Upper lobe of left lung (tissue), 6 donors: ENCODE results near the gene OR2T27. TPM values are rescaled to one million over a fixed set of nuclear protein-coding genes. Genes with fewer than 3 reads are reported as not detected.
"Not testable (repeated sequence)": the region's sequence is repeated elsewhere in the genome, so short reads cannot be mapped to it uniquely, and the experiment has no call there.

Experiments
- ATAC-seq, 2 donors: fragments of 200-7000 bp; cut with Tn5 transposase; one replicate each; pipeline ENCODE4 v1.9.1; 2022; ENCODE audit warnings: mild to moderate bottlenecking in 2 of 2, moderate library complexity in 2 of 2; ENCODE audit not compliant: low FRiP score in 2 of 2
- DNase-seq, 2 donors: peaks; one replicate each; pipeline ENCODE4 v3.0.0-alpha.2; 2019 to 2020
- H3K27ac ChIP-seq, 4 donors: fragments of 200-600 bp; sonication (generic); one replicate each; pipeline ENCODE4 v1.5.1; 2016 to 2019
- H3K27me3 ChIP-seq, 4 donors: fragments of 200-600 bp; sonication (generic); one replicate each; pipeline ENCODE4 v1.5.1; 2017 to 2019
- H3K36me3 ChIP-seq, 4 donors: fragments of 200-600 bp; sonication (generic); one replicate each; pipeline ENCODE4 v1.5.1; 2016 to 2019
- H3K4me1 ChIP-seq, 4 donors: fragments of 200-600 bp; sonication (generic); one replicate each; pipeline ENCODE4 v1.5.1; 2018 to 2019
- H3K4me3 ChIP-seq, 4 donors: fragments of 200-600 bp; sonication (generic); one replicate each; pipeline ENCODE4 v1.5.1; 2017 to 2019; ENCODE audit warnings: mild to moderate bottlenecking in 2 of 4, moderate library complexity in 1 of 4
- H3K9me3 ChIP-seq, 4 donors: fragments of 200-600 bp; sonication (generic); one replicate each; pipeline ENCODE4 v1.5.1; 2018 to 2019
- CTCF ChIP-seq, 6 experiments: fragments of 450-650 bp in 4 of 6; fragments of 200-600 bp in 2 of 6; sonication (generic) in 2 of 6; IDR thresholded peaks; one replicate each; pipeline ENCODE4 v1.5.1; 2016 to 2019; ENCODE audit warnings: antibody characterized with exemption in 6 of 6
- EP300 ChIP-seq, 4 donors: sonication (generic); formaldehyde crosslinking; IDR thresholded peaks; one replicate each; pipeline ENCODE4 v1.5.1; 2017; ENCODE audit warnings: antibody characterized with exemption in 4 of 4, control low read depth in 2 of 4
- POLR2A ChIP-seq, 4 donors: fragments of 450-650 bp; IDR thresholded peaks; one replicate each; pipeline ENCODE4 v1.5.1; 2016 to 2017; ENCODE audit warnings: antibody characterized with exemption in 4 of 4, mild to moderate bottlenecking in 2 of 4
- POLR2AphosphoS5 ChIP-seq, 2 donors: sonication (generic); formaldehyde crosslinking; IDR thresholded peaks; one replicate each; pipeline ENCODE4 v1.5.1; 2017; ENCODE audit warnings: antibody characterized with exemption in 2 of 2
- WGBS, 2 donors: methylation state at CpG; one replicate each; pipeline ENCODE4 v1.1.5; 2017 to 2018; 5-methylcytosine and 5-hydroxymethylcytosine counted together
- total RNA-seq, 6 donors: library from RNA; depleted of rRNA in 4 of 6; stranded (reverse); fragments of >200 nt in 4 of 6; gene quantifications; one replicate each; pipeline versions ENCODE4 v1.1.0 to v1.2.1, GENCODE V29; 2016 to 2021
- donor health status: DM: no; HTN: no; CAD: no; lungs with moderate emphysema.
- donor health status: DM: no; HTN: yes; CAD: no; lungs with severe emphysema.

Gene OR2T27
- total RNA-seq = not detected

- not testable (repeated sequence) for H3K27ac ChIP-seq, H3K9me3 ChIP-seq, H3K4me3 ChIP-seq, H3K36me3 ChIP-seq, DNase-seq, ATAC-seq, H3K27me3 ChIP-seq, H3K4me1 ChIP-seq
- WGBS, 2 donors = 80 to 100% methylated on average over 1 of the region's 3 CpGs
These were observed at the start of gene OR2T27 for GRCh38 chr1:248655354-248655753. OR2T27 (minus strand) TSS chr1:248655528; CDS start chr1:248650884, 4,644 bp downstream.

GRCh38 chr1:248704606-248705005, 49.3 kb upstream of the OR2T27 start:
- Histone ChIP-seq H3K9me3 (no peaks in the 10 kb centered on the region), H3K4me1 (no peaks in the 10 kb centered on the region), H3K27me3 (no peaks in the 10 kb centered on the region), H3K36me3 (no peaks in the 10 kb centered on the region), H3K27ac (no peak overlapping the region), H3K4me3 (no peak overlapping the region)
- ATAC-seq (no peak), DNase-seq (no peak)
- WGBS, 2 donors = 61 to 80% methylated on average over 1 to 2 of the region's 2 CpGs
- TF ChIP-seq POLR2A (IDR thresholded peaks at IDR 0.05) (no peak), CTCF (IDR thresholded peaks at IDR 0.05) (no peak), POLR2AphosphoS5 (IDR thresholded peaks at IDR 0.05) (no peak), EP300 (IDR thresholded peaks at IDR 0.05) (no peak)

GRCh38 chr1:248703674-248704073, 48.3 kb upstream of the OR2T27 start:
- no peaks in the 10 kb centered on the region for H3K9me3 ChIP-seq
- H3K36me3 ChIP-seq = no peaks in the 10 kb centered on the region
- TF ChIP-seq EP300 (IDR thresholded peaks at IDR 0.05) (no peak), POLR2AphosphoS5 (IDR thresholded peaks at IDR 0.05) (no peak), CTCF (IDR thresholded peaks at IDR 0.05) (no peak), POLR2A (IDR thresholded peaks at IDR 0.05) (no peak)
- H3K27me3 ChIP-seq = no peaks in the 10 kb centered on the region
- DNase-seq (no peak), ATAC-seq (no peak)
- H3K4me3 ChIP-seq = no peak overlapping the region
- H3K27ac ChIP-seq = no peak overlapping the region
- no peaks in the 10 kb centered on the region for H3K4me1 ChIP-seq
- WGBS, 2 donors = 81 to 84% methylated on average over 2 of the region's 2 CpGs

- H3K4me1 ChIP-seq = no peaks in the 10 kb centered on the region
- no peak for DNase-seq
- H3K4me3 ChIP-seq = no peak within 1 kb of the TSS
- no peak within 1 kb of the TSS for H3K27ac ChIP-seq
- no peak for TF ChIP-seq POLR2A (IDR thresholded peaks at IDR 0.05)
- no peak for TF ChIP-seq POLR2AphosphoS5 (IDR thresholded peaks at IDR 0.05)
- no peak for TF ChIP-seq CTCF (IDR thresholded peaks at IDR 0.05)
- TF ChIP-seq EP300 (IDR thresholded peaks at IDR 0.05) = no peak
- ATAC-seq = no peak
- no peaks in the 10 kb centered on the region for H3K27me3 ChIP-seq
- no peaks in the 10 kb centered on the region for H3K36me3 ChIP-seq
- WGBS, 2 donors = 33 to 71% methylated on average over 1 of the region's 1 CpG
- no peaks in the 10 kb centered on the region for H3K9me3 ChIP-seq
These were observed 47.4 kb upstream of the OR2T27 start, which contains the start of gene OR14I1 for GRCh38 chr1:248702714-248703113. OR14I1 (minus strand) TSS chr1:248702766.

- Histone ChIP-seq H3K4me1 (no peaks in the 10 kb centered on the region), H3K27me3 (no peaks in the 10 kb centered on the region), H3K36me3 (no peaks in the 10 kb centered on the region), H3K9me3 (no peaks in the 10 kb centered on the region), H3K27ac (no peak overlapping the region), H3K4me3 (no peak overlapping the region)
- no peak for TF ChIP-seq CTCF (IDR thresholded peaks at IDR 0.05)
- no peak for TF ChIP-seq POLR2A (IDR thresholded peaks at IDR 0.05)
- no peak for TF ChIP-seq EP300 (IDR thresholded peaks at IDR 0.05)
- TF ChIP-seq POLR2AphosphoS5 (IDR thresholded peaks at IDR 0.05) = no peak
- no peak for DNase-seq
- WGBS, 2 donors = 44 to 52% methylated on average over 1 of the region's 1 CpG
- no peak for ATAC-seq
These were observed 43.8 kb upstream of the OR2T27 start for GRCh38 chr1:248699099-248699498.
